ENCODE measurements around the gene YIPF3.

GRCh38 chr6:43520097-43520496, 3.4 kb upstream of the YIPF3 start:
- TF ChIP-seq TCF7L2 (IDR thresholded peaks at IDR 0.05; ENCODE audit: low read depth, low read length) (no peak), CTCF (IDR thresholded peaks at IDR 0.05) (no peak)
